H9 (cell line): Measurements from ENCODE around the gene HLF. TPM values are rescaled to one million over a fixed set of nuclear protein-coding genes. Genes with fewer than 3 reads are reported as not detected.
A peak's percentile ranks its signal among the peaks of the same experiment; 100 is the strongest.

Source experiments
- DNase-seq: peaks from one replicate; pipeline ENCODE4 v3.0.0-alpha.2; 2017
- H2AFZ ChIP-seq: one replicate; pipeline ENCODE4 v1.6.1; 2013; ENCODE audit warnings: mild to moderate bottlenecking, low read length, control low read depth, moderate library complexity
- H2AK5ac ChIP-seq: 2 replicates; pipeline ENCODE4 v1.6.1; 2013; ENCODE audit warnings: low read length, control low read depth, mixed read lengths; ENCODE audit not compliant: insufficient read length
- H2BK120ac ChIP-seq: one replicate; pipeline ENCODE4 v1.6.1; 2013; ENCODE audit warnings: low read depth, mild to moderate bottlenecking, low read length, control low read depth, inconsistent platforms; ENCODE audit not compliant: poor library complexity, severe bottlenecking
- H2BK12ac ChIP-seq: 2 replicates; pipeline ENCODE4 v1.6.1; 2013; ENCODE audit warnings: low read length, control low read depth, mixed read lengths, low read depth; ENCODE audit not compliant: insufficient read length
- H2BK15ac ChIP-seq: 2 replicates; pipeline ENCODE4 v1.6.1; 2013; ENCODE audit warnings: low read depth, low read length, control low read depth
- H2BK20ac ChIP-seq: one replicate; pipeline ENCODE4 v1.6.1; 2013; ENCODE audit warnings: low read depth, mild to moderate bottlenecking, low read length, control low read depth, inconsistent platforms; ENCODE audit not compliant: poor library complexity, severe bottlenecking
- H2BK5ac ChIP-seq: 2 replicates; pipeline ENCODE4 v1.6.1; 2013; ENCODE audit warnings: low read length, control low read depth, mixed read lengths; ENCODE audit not compliant: insufficient read length
- H3K14ac ChIP-seq: 2 replicates; pipeline ENCODE4 v1.6.1; 2013; ENCODE audit warnings: low read length, control low read depth; ENCODE audit not compliant: insufficient read depth
- H3K18ac ChIP-seq: 2 replicates; pipeline ENCODE4 v1.6.1; 2013; ENCODE audit warnings: low read depth, mild to moderate bottlenecking, mixed read lengths, low read length, control low read depth; ENCODE audit not compliant: insufficient read length
- H3K23ac ChIP-seq: 2 replicates; pipeline ENCODE4 v1.6.1; 2013; ENCODE audit warnings: low read length, control low read depth, mixed read lengths, low read depth; ENCODE audit not compliant: insufficient read length
- H3K23me2 ChIP-seq: 2 replicates; pipeline ENCODE4 v1.6.1; 2013; ENCODE audit warnings: low read depth, mild to moderate bottlenecking, mixed read lengths, low read length, control low read depth; ENCODE audit not compliant: insufficient read length, poor library complexity, severe bottlenecking
- H3K27ac ChIP-seq: 2 replicates; pipeline ENCODE4 v1.5.1; 2013; ENCODE audit warnings: low read length, control low read depth, mixed read lengths, low read depth; ENCODE audit not compliant: insufficient read length
- H3K27me3 ChIP-seq: 2 replicates; pipeline ENCODE4 v1.6.1; 2013; ENCODE audit warnings: low read length, control low read depth, inconsistent platforms; ENCODE audit not compliant: insufficient read depth
- H3K4ac ChIP-seq: 2 replicates; pipeline ENCODE4 v1.6.1; 2013; ENCODE audit warnings: low read depth, mild to moderate bottlenecking, control low read depth, inconsistent platforms, low read length, moderate library complexity
- H3K4me1 ChIP-seq: 2 replicates; pipeline ENCODE4 v1.6.1; 2013; ENCODE audit warnings: low read length, control low read depth, inconsistent platforms; ENCODE audit not compliant: insufficient read depth
- H3K4me2 ChIP-seq: 2 replicates; pipeline ENCODE4 v1.6.1; 2013; ENCODE audit warnings: low read length, control low read depth, mixed read lengths; ENCODE audit not compliant: insufficient read length, insufficient read depth
- H3K56ac ChIP-seq: 2 replicates; pipeline ENCODE4 v1.6.1; 2013; ENCODE audit warnings: low read depth, mild to moderate bottlenecking, mixed read lengths, low read length, control low read depth; ENCODE audit not compliant: insufficient read length
- H3K79me1 ChIP-seq: 2 replicates; pipeline ENCODE4 v1.6.1; 2013; ENCODE audit warnings: low read depth, mild to moderate bottlenecking, moderate library complexity, low read length, control low read depth, inconsistent platforms; ENCODE audit not compliant: insufficient read depth, poor library complexity, severe bottlenecking
- H3K79me2 ChIP-seq: 2 replicates; pipeline ENCODE4 v1.6.1; 2013; ENCODE audit warnings: low read length, control low read depth, inconsistent platforms; ENCODE audit not compliant: insufficient read depth
- H3K9ac ChIP-seq: 2 replicates; pipeline ENCODE4 v1.6.1; 2013; ENCODE audit warnings: low read length, control low read depth, mixed read lengths; ENCODE audit not compliant: insufficient read length; ENCODE audit errors: extremely low read depth
- H3K9me3 ChIP-seq: one replicate; pipeline ENCODE4 v1.6.1; 2013; ENCODE audit warnings: low read depth, low read length, inconsistent platforms; ENCODE audit not compliant: control insufficient read depth
- H3T11ph ChIP-seq: one replicate; pipeline ENCODE4 v1.6.1; 2013; ENCODE audit warnings: mild to moderate bottlenecking, low read length, control low read depth, inconsistent platforms
- H4K20me1 ChIP-seq: one replicate; pipeline ENCODE4 v1.6.1; 2013; ENCODE audit not compliant: control insufficient read depth, insufficient read length, insufficient read depth
- H4K5ac ChIP-seq: 2 replicates; pipeline ENCODE4 v1.6.1; 2013; ENCODE audit warnings: low read depth, mild to moderate bottlenecking, mixed read lengths, low read length, control low read depth; ENCODE audit not compliant: insufficient read length
- H4K8ac ChIP-seq: replicated peaks from 2 replicates; pipeline ENCODE4 v1.6.1; 2013; ENCODE audit warnings: low read length, control low read depth, mixed read lengths, low read depth; ENCODE audit not compliant: insufficient read length
- H4K91ac ChIP-seq: 2 replicates; pipeline ENCODE4 v1.6.1; 2013; ENCODE audit warnings: low read depth, mild to moderate bottlenecking, moderate library complexity, mixed read lengths, low read length, control low read depth; ENCODE audit not compliant: insufficient read length
- H3K27ac Mint-ChIP-seq, 3 experiments: 2 replicates in 2 of 3; 3 replicates in 1 of 3; pipeline ENCODE4 v1.8.0; 2020 to 2021; ENCODE audit warnings: mixed read lengths in 3 of 3, mild to moderate bottlenecking in 1 of 3, moderate library complexity in 1 of 3
- H3K27me3 Mint-ChIP-seq: 2 replicates; pipeline ENCODE4 v1.8.0; 2021; ENCODE audit warnings: low read depth, mild to moderate bottlenecking, moderate library complexity, mixed read lengths
- H3K36me3 Mint-ChIP-seq, 3 experiments: 2 replicates in 2 of 3; 3 replicates in 1 of 3; pipeline ENCODE4 v1.8.0; 2020 to 2021; ENCODE audit warnings: low read depth in 3 of 3, mixed read lengths in 3 of 3; ENCODE audit not compliant: insufficient read depth in 1 of 3
- H3K4me1 Mint-ChIP-seq, 2 experiments: 2 replicates each; pipeline ENCODE4 v1.8.0; 2020; ENCODE audit warnings: mixed read lengths in 2 of 2
- H3K4me3 Mint-ChIP-seq, 2 experiments: 2 replicates in 1 of 2; 3 replicates in 1 of 2; pipeline ENCODE4 v1.8.0; 2020 to 2021; ENCODE audit warnings: mild to moderate bottlenecking in 2 of 2, mixed read lengths in 2 of 2, moderate library complexity in 1 of 2
- H3K9me3 Mint-ChIP-seq, 2 experiments: 2 replicates in 1 of 2; 3 replicates in 1 of 2; pipeline ENCODE4 v1.8.0; 2020; ENCODE audit warnings: mild to moderate bottlenecking in 2 of 2, mixed read lengths in 2 of 2, moderate library complexity in 1 of 2
- WGBS: extraction: QIAGEN DNeasy Blood & Tissue Kit; methylation state at CpG from one replicate; pipeline ENCODE4 v1.1.7; 2013; ENCODE audit warnings: missing lambda C conversion rate, low lambda C conversion rate, mixed read lengths; ENCODE audit not compliant: insufficient read length; ENCODE audit errors: extremely low coverage; 5-methylcytosine and 5-hydroxymethylcytosine counted together
- total RNA-seq: library from RNA; stranded (reverse); gene quantifications from 2 replicates; pipeline ENCODE4 v1.2.1, GENCODE V29; 2021
- TF ChIP-seq, protein P1 (sequence below): fragments of 200-600 bp; sonication (generic); conservative IDR thresholded peaks from 3 replicates; pipeline ENCODE4 v1.8.0; 2021; ENCODE audit warnings: antibody characterized with exemption, mild to moderate bottlenecking

The HLF gene
- total RNA-seq, 1 experiment from 2014 or later = 0.17 TPM

DNA sequence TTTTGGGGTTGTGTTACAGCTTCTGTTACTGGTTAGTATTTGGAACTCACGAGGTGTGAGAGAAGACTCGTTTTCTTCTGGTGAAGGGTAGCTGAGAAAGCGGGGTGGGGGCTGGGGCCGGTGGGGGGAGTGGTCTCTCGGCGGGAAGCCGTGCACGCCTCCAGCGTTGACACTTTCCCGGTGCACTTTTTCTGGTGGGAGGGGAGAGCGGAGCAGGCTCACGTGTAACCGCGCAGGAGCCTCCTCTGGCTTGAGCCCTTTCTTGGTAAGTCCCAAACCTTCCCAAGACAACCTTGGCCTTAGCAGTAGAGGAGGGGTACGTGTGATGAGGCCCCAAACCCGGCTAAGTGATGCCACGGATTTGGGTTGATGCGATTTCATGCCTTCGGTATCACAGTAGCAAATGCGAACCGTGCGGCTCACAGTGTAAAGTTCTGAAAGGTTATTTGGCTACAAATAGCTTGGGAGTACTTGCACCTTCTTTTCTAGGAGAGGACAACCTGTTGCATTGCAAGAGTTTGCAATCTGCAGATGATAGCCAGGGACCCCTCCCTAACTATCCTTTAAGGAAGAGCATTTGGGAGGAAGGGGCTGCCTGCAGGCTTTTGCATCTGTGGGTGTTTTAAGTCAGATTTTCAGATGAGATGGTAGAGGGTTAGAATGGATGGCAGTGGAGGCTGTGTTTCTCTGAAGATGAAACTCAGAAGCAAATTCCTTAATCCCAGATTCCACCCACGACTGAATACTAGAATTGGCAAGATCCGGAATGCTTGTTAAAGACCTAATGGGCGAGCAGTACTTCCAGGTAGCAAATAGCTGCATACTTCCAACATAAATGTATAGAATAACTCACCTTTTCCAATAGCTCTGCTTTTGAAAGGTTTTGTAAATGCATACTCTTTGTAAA, 1.5 kb downstream of the HLF start:
- H4K91ac ChIP-seq = no peak overlapping the region
- H2BK20ac ChIP-seq = no peak overlapping the region
- Mint-ChIP-seq H3K27ac (no peak overlapping the region), H3K4me1 (peaks cover 5 to 16% of the 10 kb centered on the region in 2 experiments), H3K4me3 (peak overlapping the region; percentile 51 to 75), H3K27me3 (peaks cover 92% of the 10 kb centered on the region), H3K9me3 (peaks cover 0 to under 1% of the 10 kb centered on the region in 2 experiments; a peak in 2 of 5 replicates), H3K36me3 (no peaks in the 10 kb centered on the region)
- H2BK120ac ChIP-seq = no peak overlapping the region
- peaks cover 18% of the 10 kb centered on the region for H3K23me2 ChIP-seq
- H3K14ac ChIP-seq = no peak overlapping the region
- H3K4me2 ChIP-seq = peak overlapping the region; percentile 51
- no peak overlapping the region for H4K8ac ChIP-seq
- no peak overlapping the region for H2BK12ac ChIP-seq
- no peak overlapping the region for H2AFZ ChIP-seq
- TF ChIP-seq, protein P1, sequence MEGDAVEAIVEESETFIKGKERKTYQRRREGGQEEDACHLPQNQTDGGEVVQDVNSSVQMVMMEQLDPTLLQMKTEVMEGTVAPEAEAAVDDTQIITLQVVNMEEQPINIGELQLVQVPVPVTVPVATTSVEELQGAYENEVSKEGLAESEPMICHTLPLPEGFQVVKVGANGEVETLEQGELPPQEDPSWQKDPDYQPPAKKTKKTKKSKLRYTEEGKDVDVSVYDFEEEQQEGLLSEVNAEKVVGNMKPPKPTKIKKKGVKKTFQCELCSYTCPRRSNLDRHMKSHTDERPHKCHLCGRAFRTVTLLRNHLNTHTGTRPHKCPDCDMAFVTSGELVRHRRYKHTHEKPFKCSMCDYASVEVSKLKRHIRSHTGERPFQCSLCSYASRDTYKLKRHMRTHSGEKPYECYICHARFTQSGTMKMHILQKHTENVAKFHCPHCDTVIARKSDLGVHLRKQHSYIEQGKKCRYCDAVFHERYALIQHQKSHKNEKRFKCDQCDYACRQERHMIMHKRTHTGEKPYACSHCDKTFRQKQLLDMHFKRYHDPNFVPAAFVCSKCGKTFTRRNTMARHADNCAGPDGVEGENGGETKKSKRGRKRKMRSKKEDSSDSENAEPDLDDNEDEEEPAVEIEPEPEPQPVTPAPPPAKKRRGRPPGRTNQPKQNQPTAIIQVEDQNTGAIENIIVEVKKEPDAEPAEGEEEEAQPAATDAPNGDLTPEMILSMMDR = no peak
- no CpG with 5 or more reads among the region's 25 CpGs for WGBS
- H2BK5ac ChIP-seq = no peak overlapping the region
- no peak overlapping the region for H3K18ac ChIP-seq
- H3K9ac ChIP-seq = no peak overlapping the region
- H3K9me3 ChIP-seq = no peaks in the 10 kb centered on the region
- no peak overlapping the region for H4K5ac ChIP-seq
- no peak overlapping the region for H2BK15ac ChIP-seq
- no peaks in the 10 kb centered on the region for H3K79me1 ChIP-seq
- H4K20me1 ChIP-seq = no peaks in the 10 kb centered on the region
- H3K4me1 ChIP-seq = no peaks in the 10 kb centered on the region; the same call in 1 of the 2 replicates
- peaks cover 29% of the 10 kb centered on the region for H3K27me3 ChIP-seq
- no peak overlapping the region for H3K27ac ChIP-seq
- no peak overlapping the region for H3K23ac ChIP-seq
- H3K79me2 ChIP-seq = no peaks in the 10 kb centered on the region
- no peak overlapping the region for H3T11ph ChIP-seq
- peak; percentile 54 for DNase-seq
- H3K4ac ChIP-seq = no peak overlapping the region
- no peak overlapping the region for H2AK5ac ChIP-seq
- no peak overlapping the region for H3K56ac ChIP-seq
